ENCODE data around the gene TRAPPC12.
A peak's percentile ranks its signal among the peaks of the same experiment; 100 is the strongest.

TRAPPC12 gene

GRCh38 chr2:3463186-3463835, 83.8 kb downstream of the TRAPPC12 start:
- H3K4me3 ChIP-seq (ENCODE audit: low read depth in 1 of 5, low read length in 5 of 5), result no peak overlapping the region
- H3K27ac ChIP-seq (ENCODE audit: low read depth, low read length), result no peak overlapping the region
- H3K36me3 ChIP-seq (ENCODE audit: control insufficient read depth in 5 of 5, insufficient read depth in 5 of 5, low read length in 5 of 5), result peaks cover 3 to 88% (median 72%) of the 10 kb centered on the region in 5 donors
- H3K27me3 ChIP-seq (ENCODE audit: control insufficient read depth in 5 of 5, insufficient read depth in 4 of 5, low read length in 5 of 5), result no peaks in the 10 kb centered on the region
- H3K4me1 ChIP-seq (ENCODE audit: control insufficient read depth in 5 of 5, insufficient read depth in 5 of 5, low read length in 5 of 5), result peaks cover 0 to 11% (median 5%) of the 10 kb centered on the region in 5 donors
- no peaks in the 10 kb centered on the region for H3K9me3 ChIP-seq (ENCODE audit: control insufficient read depth in 5 of 5, low read length in 5 of 5)
- no peak overlapping the region for H3K9ac ChIP-seq (ENCODE audit: low read length in 5 of 5)

GRCh38 chr2:3463944-3464343, 84.5 kb downstream of the TRAPPC12 start:
- H3K9ac ChIP-seq (ENCODE audit: low read length in 5 of 5), result no peak overlapping the region
- H3K36me3 ChIP-seq (ENCODE audit: control insufficient read depth in 5 of 5, insufficient read depth in 5 of 5, low read length in 5 of 5), result peaks cover 0 to 88% (median 72%) of the 10 kb centered on the region in 5 donors
- H3K4me1 ChIP-seq (ENCODE audit: control insufficient read depth in 5 of 5, insufficient read depth in 5 of 5, low read length in 5 of 5), result peaks cover 0 to 11% (median 5%) of the 10 kb centered on the region in 5 donors
- H3K27ac ChIP-seq (ENCODE audit: low read depth, low read length), result no peak overlapping the region
- H3K4me3 ChIP-seq (ENCODE audit: low read depth in 1 of 5, low read length in 5 of 5), result no peak overlapping the region
- H3K27me3 ChIP-seq (ENCODE audit: control insufficient read depth in 5 of 5, insufficient read depth in 4 of 5, low read length in 5 of 5), result no peaks in the 10 kb centered on the region
- H3K9me3 ChIP-seq (ENCODE audit: control insufficient read depth in 5 of 5, low read length in 5 of 5), result no peaks in the 10 kb centered on the region

GRCh38 chr2:3464401-3465005, 85.0 kb downstream of the TRAPPC12 start:
- Histone ChIP-seq H3K27ac (ENCODE audit: low read depth, low read length) (no peak overlapping the region), H3K36me3 (ENCODE audit: control insufficient read depth in 5 of 5, insufficient read depth in 5 of 5, low read length in 5 of 5) (peaks cover 0 to 88% (median 73%) of the 10 kb centered on the region in 5 donors), H3K4me3 (ENCODE audit: low read depth in 1 of 5, low read length in 5 of 5) (no peak overlapping the region), H3K27me3 (ENCODE audit: control insufficient read depth in 5 of 5, insufficient read depth in 4 of 5, low read length in 5 of 5) (no peaks in the 10 kb centered on the region), H3K9me3 (ENCODE audit: control insufficient read depth in 5 of 5, low read length in 5 of 5) (no peaks in the 10 kb centered on the region), H3K4me1 (ENCODE audit: control insufficient read depth in 5 of 5, insufficient read depth in 5 of 5, low read length in 5 of 5) (peaks cover 0 to 14% (median 8%) of the 10 kb centered on the region in 5 donors), H3K9ac (ENCODE audit: low read length in 5 of 5) (peak overlapping the region in 1 of 5 donors; percentile 31)

GRCh38 chr2:3465328-3465727, 85.8 kb downstream of the TRAPPC12 start:
- Histone ChIP-seq H3K4me3 (ENCODE audit: low read depth in 1 of 5, low read length in 5 of 5) (no peak overlapping the region), H3K9ac (ENCODE audit: low read length in 5 of 5) (no peak overlapping the region), H3K9me3 (ENCODE audit: control insufficient read depth in 5 of 5, low read length in 5 of 5) (no peaks in the 10 kb centered on the region), H3K4me1 (ENCODE audit: control insufficient read depth in 5 of 5, insufficient read depth in 5 of 5, low read length in 5 of 5) (peaks cover 0 to 23% (median 16%) of the 10 kb centered on the region in 5 donors), H3K27ac (ENCODE audit: low read depth, low read length) (no peak overlapping the region), H3K27me3 (ENCODE audit: control insufficient read depth in 5 of 5, insufficient read depth in 4 of 5, low read length in 5 of 5) (no peaks in the 10 kb centered on the region), H3K36me3 (ENCODE audit: control insufficient read depth in 5 of 5, insufficient read depth in 5 of 5, low read length in 5 of 5) (peaks cover 0 to 88% (median 76%) of the 10 kb centered on the region in 5 donors)

GRCh38 chr2:3465844-3466481, 86.5 kb downstream of the TRAPPC12 start:
- Histone ChIP-seq H3K27ac (ENCODE audit: low read depth, low read length) (no peak overlapping the region), H3K36me3 (ENCODE audit: control insufficient read depth in 5 of 5, insufficient read depth in 5 of 5, low read length in 5 of 5) (peaks cover 0 to 85% (median 75%) of the 10 kb centered on the region in 5 donors)

GRCh38 chr2:3466482-3466863, 87.0 kb downstream of the TRAPPC12 start:
- no peak overlapping the region for H3K27ac ChIP-seq (ENCODE audit: low read depth, low read length)
- no peak overlapping the region for H3K4me3 ChIP-seq (ENCODE audit: low read depth in 1 of 5, low read length in 5 of 5)
- peaks cover 0 to 29% (median 19%) of the 10 kb centered on the region in 5 donors for H3K4me1 ChIP-seq (ENCODE audit: control insufficient read depth in 5 of 5, insufficient read depth in 5 of 5, low read length in 5 of 5)
- peaks cover 0 to 85% (median 73%) of the 10 kb centered on the region in 5 donors for H3K36me3 ChIP-seq (ENCODE audit: control insufficient read depth in 5 of 5, insufficient read depth in 5 of 5, low read length in 5 of 5)
- no peaks in the 10 kb centered on the region for H3K27me3 ChIP-seq (ENCODE audit: control insufficient read depth in 5 of 5, insufficient read depth in 4 of 5, low read length in 5 of 5)
- H3K9ac ChIP-seq (ENCODE audit: low read length in 5 of 5), result no peak overlapping the region
- no peaks in the 10 kb centered on the region for H3K9me3 ChIP-seq (ENCODE audit: control insufficient read depth in 5 of 5, low read length in 5 of 5)

More at GRCh38 chr2:3465844-3466481, 86.5 kb downstream of the TRAPPC12 start:
- Histone ChIP-seq H3K27me3 (ENCODE audit: control insufficient read depth in 5 of 5, insufficient read depth in 4 of 5, low read length in 5 of 5) (no peaks in the 10 kb centered on the region), H3K4me3 (ENCODE audit: low read depth in 1 of 5, low read length in 5 of 5) (no peak overlapping the region), H3K9me3 (ENCODE audit: control insufficient read depth in 5 of 5, low read length in 5 of 5) (no peaks in the 10 kb centered on the region), H3K9ac (ENCODE audit: low read length in 5 of 5) (no peak overlapping the region), H3K4me1 (ENCODE audit: control insufficient read depth in 5 of 5, insufficient read depth in 5 of 5, low read length in 5 of 5) (peaks cover 0 to 29% (median 19%) of the 10 kb centered on the region in 5 donors)

GRCh38 chr2:3466966-3467365, 87.5 kb downstream of the TRAPPC12 start:
- Histone ChIP-seq H3K27ac (ENCODE audit: low read depth, low read length) (no peak overlapping the region), H3K9ac (ENCODE audit: low read length in 5 of 5) (no peak overlapping the region), H3K4me1 (ENCODE audit: control insufficient read depth in 5 of 5, insufficient read depth in 5 of 5, low read length in 5 of 5) (peaks cover 0 to 26% (median 16%) of the 10 kb centered on the region in 5 donors), H3K27me3 (ENCODE audit: control insufficient read depth in 5 of 5, insufficient read depth in 4 of 5, low read length in 5 of 5) (no peaks in the 10 kb centered on the region), H3K36me3 (ENCODE audit: control insufficient read depth in 5 of 5, insufficient read depth in 5 of 5, low read length in 5 of 5) (peaks cover 0 to 90% (median 77%) of the 10 kb centered on the region in 5 donors), H3K4me3 (ENCODE audit: low read depth in 1 of 5, low read length in 5 of 5) (no peak overlapping the region), H3K9me3 (ENCODE audit: control insufficient read depth in 5 of 5, low read length in 5 of 5) (no peaks in the 10 kb centered on the region)

GRCh38 chr2:3467654-3468053, 88.2 kb downstream of the TRAPPC12 start:
- Histone ChIP-seq H3K9ac (ENCODE audit: low read length in 5 of 5) (no peak overlapping the region), H3K36me3 (ENCODE audit: control insufficient read depth in 5 of 5, insufficient read depth in 5 of 5, low read length in 5 of 5) (peaks cover 0 to 96% (median 84%) of the 10 kb centered on the region in 5 donors), H3K9me3 (ENCODE audit: control insufficient read depth in 5 of 5, low read length in 5 of 5) (no peaks in the 10 kb centered on the region), H3K27me3 (ENCODE audit: control insufficient read depth in 5 of 5, insufficient read depth in 4 of 5, low read length in 5 of 5) (no peaks in the 10 kb centered on the region), H3K4me3 (ENCODE audit: low read depth in 1 of 5, low read length in 5 of 5) (no peak overlapping the region), H3K4me1 (ENCODE audit: control insufficient read depth in 5 of 5, insufficient read depth in 5 of 5, low read length in 5 of 5) (peaks cover 0 to 24% (median 14%) of the 10 kb centered on the region in 5 donors), H3K27ac (ENCODE audit: low read depth, low read length) (no peak overlapping the region)

- no peak overlapping the region for H3K27ac ChIP-seq (ENCODE audit: low read depth, low read length)
- H3K9me3 ChIP-seq (ENCODE audit: control insufficient read depth in 5 of 5, low read length in 5 of 5), result no peaks in the 10 kb centered on the region
- peaks cover 0 to 24% (median 14%) of the 10 kb centered on the region in 5 donors for H3K4me1 ChIP-seq (ENCODE audit: control insufficient read depth in 5 of 5, insufficient read depth in 5 of 5, low read length in 5 of 5)
- H3K36me3 ChIP-seq (ENCODE audit: control insufficient read depth in 5 of 5, insufficient read depth in 5 of 5, low read length in 5 of 5), result peaks cover 0 to 93% (median 83%) of the 10 kb centered on the region in 5 donors
- no peak overlapping the region for H3K4me3 ChIP-seq (ENCODE audit: low read depth in 1 of 5, low read length in 5 of 5)
- no peaks in the 10 kb centered on the region for H3K27me3 ChIP-seq (ENCODE audit: control insufficient read depth in 5 of 5, insufficient read depth in 4 of 5, low read length in 5 of 5)
- no peak overlapping the region for H3K9ac ChIP-seq (ENCODE audit: low read length in 5 of 5)
Observed at GRCh38 chr2:3468296-3468988, 88.9 kb downstream of the TRAPPC12 start.
